Dendritic cell treated with granulocyte-macrophage colony-stimulating factor and Interleukin-4, amounts not matched to agents 40 ng/mL and 50 ng/mL, for 4 days (primary cell): ENCODE results near the gene CDC20.
"Not testable (repeated sequence)": the region's sequence is repeated elsewhere in the genome, so short reads cannot be mapped to it uniquely, and the experiment has no call there.

Experiments used
- H3K27ac Mint-ChIP-seq: one replicate; pipeline ENCODE4 v1.8.0; 2022; ENCODE audit warnings: mild to moderate bottlenecking, mixed read lengths
- H3K27me3 Mint-ChIP-seq: one replicate; pipeline ENCODE4 v1.8.0; 2022; ENCODE audit warnings: mild to moderate bottlenecking, mixed read lengths
- H3K36me3 Mint-ChIP-seq: one replicate; pipeline ENCODE4 v1.8.0; 2022; ENCODE audit warnings: low read depth, mixed read lengths
- H3K4me1 Mint-ChIP-seq: one replicate; pipeline ENCODE4 v1.8.0; 2022; ENCODE audit warnings: low read depth, mixed read lengths
- H3K4me3 Mint-ChIP-seq: one replicate; pipeline ENCODE4 v1.8.0; 2022; ENCODE audit warnings: mild to moderate bottlenecking, moderate library complexity, mixed read lengths
- H3K9me3 Mint-ChIP-seq: one replicate; pipeline ENCODE4 v1.8.0; 2022; ENCODE audit warnings: mixed read lengths
- intact Hi-C: fragments of 100-400 bp; cut with micrococcal nuclease; formaldehyde crosslinking; loops from one replicate; pipeline ENCODE4 v1.15.0; 2022

Gene CDC20

GRCh38 chr1:43392702-43393101 lies 33.9 kb downstream of the CDC20 start:
- peaks cover 40% of the 10 kb centered on the region for H3K4me1 Mint-ChIP-seq
- peaks cover 68% of the 10 kb centered on the region for H3K36me3 Mint-ChIP-seq
- H3K4me3 Mint-ChIP-seq: no peak overlapping the region
- intact Hi-C loops: no loop called here
- no peaks in the 10 kb centered on the region for H3K27me3 Mint-ChIP-seq
- H3K9me3 Mint-ChIP-seq: no peaks in the 10 kb centered on the region
- no peak overlapping the region for H3K27ac Mint-ChIP-seq

- Mint-ChIP-seq H3K4me1 (peaks cover 27% of the 10 kb centered on the region), H3K9me3 (no peaks in the 10 kb centered on the region), H3K4me3 (no peak overlapping the region), H3K27me3 (no peaks in the 10 kb centered on the region), H3K27ac (no peak overlapping the region), H3K36me3 (peaks cover 54% of the 10 kb centered on the region)
- intact Hi-C loops: no loop called here
Observed at GRCh38 chr1:43395523-43395922, 36.7 kb downstream of the CDC20 start.

GRCh38 chr1:43396059-43396458 lies 37.3 kb downstream of the CDC20 start:
- no peaks in the 10 kb centered on the region for H3K9me3 Mint-ChIP-seq
- H3K36me3 Mint-ChIP-seq: peaks cover 55% of the 10 kb centered on the region
- H3K27me3 Mint-ChIP-seq: no peaks in the 10 kb centered on the region
- H3K27ac Mint-ChIP-seq: no peak overlapping the region
- peaks cover 24% of the 10 kb centered on the region for H3K4me1 Mint-ChIP-seq
- intact Hi-C loops: no loop called here
- no peak overlapping the region for H3K4me3 Mint-ChIP-seq

GRCh38 chr1:43398227-43398626 lies 39.4 kb downstream of the CDC20 start:
- H3K4me3 Mint-ChIP-seq: no peak overlapping the region
- H3K27me3 Mint-ChIP-seq: no peaks in the 10 kb centered on the region
- H3K27ac Mint-ChIP-seq: no peak overlapping the region
- H3K9me3 Mint-ChIP-seq: no peaks in the 10 kb centered on the region
- intact Hi-C loops: no loop called here
- peaks cover 65% of the 10 kb centered on the region for H3K36me3 Mint-ChIP-seq
- peaks cover 28% of the 10 kb centered on the region for H3K4me1 Mint-ChIP-seq

GRCh38 chr1:43400441-43400840 lies 41.7 kb downstream of the CDC20 start:
- H3K27me3 Mint-ChIP-seq, intact Hi-C loops, H3K27ac Mint-ChIP-seq, H3K4me3 Mint-ChIP-seq, H3K9me3 Mint-ChIP-seq: not testable (repeated sequence)
- Mint-ChIP-seq H3K4me1 (peaks cover 25% of the 10 kb centered on the region), H3K36me3 (peaks cover 65% of the 10 kb centered on the region)

GRCh38 chr1:43402089-43402865 lies 43.5 kb downstream of the CDC20 start:
- no peaks in the 10 kb centered on the region for H3K27me3 Mint-ChIP-seq
- H3K9me3 Mint-ChIP-seq: no peaks in the 10 kb centered on the region
- no peak overlapping the region for H3K4me3 Mint-ChIP-seq
- peaks cover 25% of the 10 kb centered on the region for H3K4me1 Mint-ChIP-seq
- intact Hi-C loops: no loop called here
- H3K36me3 Mint-ChIP-seq: peaks cover 65% of the 10 kb centered on the region
- no peak overlapping the region for H3K27ac Mint-ChIP-seq

- Mint-ChIP-seq H3K36me3 (peaks cover 82% of the 10 kb centered on the region), H3K27ac (no peak overlapping the region)
Observed at GRCh38 chr1:43404353-43404752, 45.6 kb downstream of the CDC20 start.

GRCh38 chr1:43405219-43405875 lies 46.6 kb downstream of the CDC20 start:
- intact Hi-C loops: no loop called here
- Mint-ChIP-seq H3K27ac (no peak overlapping the region), H3K9me3 (no peaks in the 10 kb centered on the region), H3K4me1 (peaks cover 16% of the 10 kb centered on the region), H3K27me3 (no peaks in the 10 kb centered on the region), H3K36me3 (peaks cover 87% of the 10 kb centered on the region), H3K4me3 (no peak overlapping the region)

More at GRCh38 chr1:43404353-43404752, 45.6 kb downstream of the CDC20 start:
- Mint-ChIP-seq H3K4me3 (no peak overlapping the region), H3K4me1 (peaks cover 16% of the 10 kb centered on the region), H3K27me3 (no peaks in the 10 kb centered on the region), H3K9me3 (no peaks in the 10 kb centered on the region)
- intact Hi-C loops: no loop called here

GRCh38 chr1:43405876-43406234 lies 47.1 kb downstream of the CDC20 start:
- Mint-ChIP-seq H3K4me3 (no peak overlapping the region), H3K27ac (no peak overlapping the region), H3K9me3 (no peaks in the 10 kb centered on the region), H3K27me3 (no peaks in the 10 kb centered on the region), H3K4me1 (peaks cover 16% of the 10 kb centered on the region), H3K36me3 (peaks cover 88% of the 10 kb centered on the region)
- intact Hi-C loops: no loop called here

- Mint-ChIP-seq H3K9me3 (no peaks in the 10 kb centered on the region), H3K36me3 (peaks cover 78% of the 10 kb centered on the region), H3K27me3 (no peaks in the 10 kb centered on the region), H3K4me1 (peaks cover 5% of the 10 kb centered on the region), H3K27ac (no peak overlapping the region), H3K4me3 (no peak overlapping the region)
- intact Hi-C loops: no loop called here
Observed at GRCh38 chr1:43410571-43410970, 51.8 kb downstream of the CDC20 start.
